ENCODE measurements around the gene SULT1E1.

The SULT1E1 gene

GRCh38 chr4:69888336-69888735, 28.4 kb upstream of the SULT1E1 start:
- no peaks in the 10 kb centered on the region for H3K27me3 ChIP-seq (replicated peaks; ENCODE audit: insufficient read depth, low read length)
- H3K4me1 ChIP-seq (ENCODE audit: low read length), result 0 out of 2 replicates have a peak, but pooled peaks cover 4% of the 10 kb centered on the region
- no peaks in the 10 kb centered on the region for H3F3A ChIP-seq (ENCODE audit: insufficient read depth, low read length)
- no peaks in the 10 kb centered on the region for H3K36me3 ChIP-seq (replicated peaks; ENCODE audit: insufficient read depth, low read length)
- no peak overlapping the region for H3K4me2 ChIP-seq (ENCODE audit: low read depth, low read length)
- DNase-seq, result peak; percentile 11
- no peak overlapping the region for H2AFZ ChIP-seq (ENCODE audit: low read length)
- no peak overlapping the region for H3K4me3 ChIP-seq (ENCODE audit: low read length)
- TF ChIP-seq EZH2phosphoT487 (IDR thresholded peaks at IDR 0.05; ENCODE audit: low read length) (no peak), CTCF (IDR thresholded peaks at IDR 0.05; ENCODE audit: low read length) (no peak), EZH2 (optimal IDR thresholded peaks at IDR 0.05; ENCODE audit: low read depth, low read length) (no peak)
- H4K20me1 ChIP-seq (ENCODE audit: insufficient read depth, low read length), result no peaks in the 10 kb centered on the region
- no peaks in the 10 kb centered on the region for H3K9me3 ChIP-seq (replicated peaks; ENCODE audit: insufficient read depth, low read length)
- H3K79me2 ChIP-seq (ENCODE audit: low read length), result no peaks in the 10 kb centered on the region
- no peak overlapping the region for H3K27ac ChIP-seq (ENCODE audit: low read length)
- H3K9me2 ChIP-seq (replicated peaks; ENCODE audit: insufficient read depth, low read length), result no peaks in the 10 kb centered on the region
- H3K9ac ChIP-seq (ENCODE audit: low read length), result no peak overlapping the region

GRCh38 chr4:69882150-69882549, 22.2 kb upstream of the SULT1E1 start:
- H3K9me3 ChIP-seq (replicated peaks; ENCODE audit: insufficient read depth, low read length), result no peaks in the 10 kb centered on the region
- no peak for TF ChIP-seq EZH2 (optimal IDR thresholded peaks at IDR 0.05; ENCODE audit: low read depth, low read length)
- no peak for TF ChIP-seq CTCF (IDR thresholded peaks at IDR 0.05; ENCODE audit: low read length)
- TF ChIP-seq EZH2phosphoT487 (IDR thresholded peaks at IDR 0.05; ENCODE audit: low read length), result no peak
- H3K4me1 ChIP-seq (ENCODE audit: low read length), result no peaks in the 10 kb centered on the region
- no peak overlapping the region for H3K4me2 ChIP-seq (ENCODE audit: low read depth, low read length)
- H3K9ac ChIP-seq (ENCODE audit: low read length), result no peak overlapping the region
- H3K79me2 ChIP-seq (ENCODE audit: low read length), result no peaks in the 10 kb centered on the region
- H2AFZ ChIP-seq (ENCODE audit: low read length), result no peak overlapping the region
- H4K20me1 ChIP-seq (ENCODE audit: insufficient read depth, low read length), result no peaks in the 10 kb centered on the region
- H3K4me3 ChIP-seq (ENCODE audit: low read length), result no peak overlapping the region
- H3K27ac ChIP-seq (ENCODE audit: low read length), result no peak overlapping the region
- no peaks in the 10 kb centered on the region for H3F3A ChIP-seq (ENCODE audit: insufficient read depth, low read length)
- H3K36me3 ChIP-seq (replicated peaks; ENCODE audit: insufficient read depth, low read length), result no peaks in the 10 kb centered on the region
- no peaks in the 10 kb centered on the region for H3K9me2 ChIP-seq (replicated peaks; ENCODE audit: insufficient read depth, low read length)
- H3K27me3 ChIP-seq (replicated peaks; ENCODE audit: insufficient read depth, low read length), result no peaks in the 10 kb centered on the region
- DNase-seq, result no peak

- Histone ChIP-seq H3K27ac (ENCODE audit: low read length) (no peak overlapping the region), H3K79me2 (ENCODE audit: low read length) (no peaks in the 10 kb centered on the region)
- peak; percentile 54 for DNase-seq
Observed at GRCh38 chr4:69881173-69881773, 21.3 kb upstream of the SULT1E1 start.

More at GRCh38 chr4:69881173-69881773, 21.3 kb upstream of the SULT1E1 start:
- Histone ChIP-seq H2AFZ (ENCODE audit: low read length) (no peak overlapping the region), H3K4me2 (ENCODE audit: low read depth, low read length) (no peak overlapping the region), H3K9me2 (replicated peaks; ENCODE audit: insufficient read depth, low read length) (no peaks in the 10 kb centered on the region), H3K27me3 (replicated peaks; ENCODE audit: insufficient read depth, low read length) (no peaks in the 10 kb centered on the region), H3K36me3 (replicated peaks; ENCODE audit: insufficient read depth, low read length) (no peaks in the 10 kb centered on the region), H3F3A (ENCODE audit: insufficient read depth, low read length) (no peaks in the 10 kb centered on the region), H3K9ac (ENCODE audit: low read length) (no peak overlapping the region), H3K4me3 (ENCODE audit: low read length) (no peak overlapping the region), H4K20me1 (ENCODE audit: insufficient read depth, low read length) (no peaks in the 10 kb centered on the region), H3K9me3 (replicated peaks; ENCODE audit: insufficient read depth, low read length) (no peaks in the 10 kb centered on the region), H3K4me1 (ENCODE audit: low read length) (no peaks in the 10 kb centered on the region)
- no peak for TF ChIP-seq EZH2phosphoT487 (IDR thresholded peaks at IDR 0.05; ENCODE audit: low read length)
- TF ChIP-seq CTCF (IDR thresholded peaks at IDR 0.05; ENCODE audit: low read length), result peak; percentile 73
- no peak for TF ChIP-seq EZH2 (optimal IDR thresholded peaks at IDR 0.05; ENCODE audit: low read depth, low read length)
